Mammary epithelial cell (primary cell): ENCODE results near the gene FOXP2.

ENCODE experiments used
- CTCF ChIP-seq, 2 donors: IDR thresholded peaks in 1 of 2; conservative IDR thresholded peaks in 1 of 2; 2 replicates each; pipeline ENCODE4 v1.5.1; 2011 to 2012; ENCODE audit warnings: inconsistent platforms in 2 of 2, low read length in 2 of 2, mild to moderate bottlenecking in 2 of 2, control low read depth in 1 of 2, low read depth in 1 of 2; ENCODE audit not compliant: insufficient read depth in 1 of 2; ENCODE audit errors: extremely low read depth in 1 of 2
- EZH2 ChIP-seq: IDR thresholded peaks from 2 replicates; pipeline ENCODE4 v1.6.1; 2012; ENCODE audit warnings: low read length, inconsistent platforms, borderline replicate concordance

- no peak for TF ChIP-seq CTCF (conservative IDR thresholded peaks at IDR 0.05 in 1 of 2, IDR thresholded peaks at IDR 0.05 in 1 of 2; ENCODE audit: extremely low read depth in 1 of 2, insufficient read depth in 1 of 2, low read depth in 1 of 2, low read length in 2 of 2)
- no peak for TF ChIP-seq EZH2
Measured at GRCh38 chr7:114419441-114420272, 5.0 kb downstream of the FOXP2 start.
